SKM-1 treated with dmso at 0.1 percent for 144 hours (cell line): ENCODE measurements around the gene CR1L.
"Not testable (repeated sequence)": the region's sequence is repeated elsewhere in the genome, so short reads cannot be mapped to it uniquely, and the experiment has no call there.

Experiments
- DNase-seq: peaks from one replicate; lab custom pipeline; 2025; ENCODE audit not compliant: unreplicated experiment; lab: John Stamatoyannopoulos, UW

The CR1L gene

GRCh38 chr1:207742850-207743555, 98.1 kb downstream of the CR1L start:
- DNase-seq, result peak; percentile 71

DNA sequence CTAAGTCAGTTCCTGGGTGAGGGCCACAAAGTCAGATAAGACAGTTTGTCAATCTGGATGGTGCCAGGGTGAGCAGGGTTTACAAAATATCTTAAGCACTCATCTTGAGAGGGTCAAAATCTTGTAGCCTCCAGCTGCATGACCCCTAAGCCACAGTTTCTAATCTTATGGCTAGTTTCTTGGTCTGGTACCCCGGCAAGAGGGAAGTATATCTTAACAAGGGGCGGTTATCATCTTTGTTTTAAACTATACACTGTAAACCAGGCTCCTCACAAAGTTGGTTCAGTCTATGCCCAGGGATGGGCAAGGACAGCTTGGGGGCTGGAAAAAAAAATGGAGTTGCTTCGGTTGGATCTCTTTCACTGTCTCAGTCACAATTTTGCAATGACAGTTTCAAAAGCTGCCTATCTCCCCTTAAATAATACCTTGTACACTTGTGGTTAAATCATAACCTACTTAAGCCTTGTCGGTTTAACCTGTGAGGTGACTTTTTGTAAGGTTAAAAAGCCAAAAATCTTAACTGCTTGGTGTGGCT, 99.1 kb downstream of the CR1L start:
- no peak for DNase-seq

GRCh38 chr1:207745285-207745684, 100.4 kb downstream of the CR1L start:
- no peak for DNase-seq

DNA sequence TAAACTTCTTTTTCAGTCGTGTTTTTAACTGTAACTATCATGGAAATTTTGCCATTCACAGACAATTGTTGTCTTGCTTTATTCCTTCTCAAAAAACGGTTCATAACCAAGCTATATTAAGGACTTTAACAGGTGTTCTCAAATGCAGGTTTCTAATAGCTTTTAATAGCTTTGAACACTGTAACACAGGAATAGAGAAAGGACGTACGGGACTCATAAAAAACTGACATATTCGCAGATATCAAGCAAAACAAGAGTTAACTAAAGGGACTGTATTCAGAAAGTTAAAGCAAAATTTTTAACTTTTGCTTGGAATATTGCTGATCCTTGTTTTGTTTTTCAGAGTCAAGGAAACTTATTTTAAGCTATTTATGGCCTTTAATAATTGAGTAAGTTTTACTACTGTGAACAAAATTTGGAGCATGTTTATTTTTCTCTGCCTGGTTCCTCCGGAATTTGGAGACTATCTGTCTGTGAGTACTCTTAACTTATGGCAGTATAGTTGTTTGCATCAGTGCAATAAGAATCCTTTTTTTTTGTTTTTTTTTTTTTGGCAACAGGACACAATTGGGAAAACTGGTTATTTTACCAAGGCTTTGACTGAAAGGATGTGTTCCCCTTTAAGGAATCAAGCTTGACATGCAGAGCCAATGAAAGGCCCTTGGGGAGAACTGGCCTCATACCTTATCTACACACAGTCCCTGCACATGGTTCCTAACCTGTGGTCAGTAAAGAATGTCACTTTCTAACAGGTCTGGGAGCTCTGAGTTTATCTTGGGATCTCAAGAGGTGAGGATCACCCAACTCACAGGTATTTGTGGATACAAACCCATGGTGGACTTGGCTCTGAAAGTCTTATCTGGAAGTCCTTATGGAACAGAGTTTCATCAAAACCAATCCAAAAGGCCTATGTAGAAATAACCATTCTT, 101.2 kb downstream of the CR1L start:
- no peak for DNase-seq

DNA sequence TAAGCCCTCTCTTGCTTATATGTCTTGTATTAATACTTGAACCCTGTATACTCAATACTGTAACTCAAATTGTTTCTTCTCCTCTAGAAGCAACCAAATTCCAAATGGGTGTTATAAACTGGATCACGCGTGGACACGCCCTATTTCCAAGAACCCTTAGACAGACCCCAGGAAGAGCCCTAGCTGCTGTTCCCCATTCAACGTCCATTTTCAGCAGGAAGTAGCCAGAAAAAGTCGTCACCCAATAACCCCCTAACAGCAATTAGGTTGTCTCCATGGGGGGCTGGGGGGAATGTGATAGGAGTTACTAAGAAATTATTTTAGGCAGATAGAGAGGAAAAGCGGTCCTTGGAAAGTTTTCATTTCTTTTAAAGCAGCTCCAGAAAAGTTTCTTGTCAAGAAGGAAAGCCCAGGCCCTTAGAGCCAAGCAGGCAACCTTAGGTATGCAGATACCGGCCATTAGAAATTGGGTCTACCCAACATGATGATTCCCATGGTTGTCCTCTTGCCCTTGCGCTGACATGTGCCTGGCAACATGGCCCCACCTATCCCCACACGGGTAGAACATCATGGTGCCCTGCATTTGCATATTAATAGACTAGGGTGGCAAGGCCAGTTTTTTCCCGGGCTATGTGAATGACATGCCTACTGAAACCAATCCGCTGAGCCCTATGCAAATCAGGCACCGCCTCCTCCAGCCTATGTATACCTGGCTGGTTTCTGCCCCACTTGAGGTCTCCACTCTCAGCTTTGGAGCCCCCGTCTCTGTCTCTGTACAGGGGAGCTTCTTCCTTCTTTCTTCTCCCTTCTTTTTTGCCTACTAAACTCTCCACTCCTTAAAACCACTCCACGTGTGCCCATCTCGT, 102.9 kb downstream of the CR1L start:
- no peak for DNase-seq

DNA sequence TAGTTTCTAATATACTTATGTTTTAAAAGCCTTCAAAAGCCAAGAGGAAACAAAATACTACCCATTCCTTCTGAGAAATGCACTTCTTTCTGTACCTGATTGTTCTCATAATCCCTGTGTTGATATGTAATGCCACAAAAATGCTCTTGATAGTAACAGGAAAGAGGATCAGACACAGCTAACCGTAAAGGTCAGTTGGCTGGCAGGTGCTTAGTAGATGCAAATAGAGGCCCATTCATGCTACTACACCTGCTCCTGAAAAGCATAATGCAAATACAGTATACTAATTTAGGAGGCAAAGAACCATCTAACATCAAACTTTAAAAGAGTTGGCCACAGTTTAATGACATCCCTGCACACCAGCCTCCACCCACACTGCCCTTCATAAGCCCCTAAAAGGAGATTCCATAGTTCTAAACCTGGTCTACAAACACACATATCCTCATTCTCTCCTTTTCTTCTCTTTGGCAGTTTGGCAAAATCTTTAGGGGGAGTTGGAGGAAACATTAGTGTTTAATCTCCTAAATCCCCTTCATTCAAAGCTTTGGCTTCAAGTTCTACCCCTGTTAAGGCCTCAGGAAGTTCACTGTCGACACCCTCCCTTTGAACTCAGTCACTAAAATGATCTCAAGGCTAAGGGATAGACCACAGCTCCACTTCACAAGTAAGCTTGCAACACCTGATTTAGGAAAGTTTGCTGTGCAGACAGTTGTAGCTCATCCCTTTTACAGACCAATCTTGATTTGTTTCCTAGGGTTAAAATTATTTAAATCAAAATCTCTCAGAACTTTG, 104.0 kb downstream of the CR1L start:
- peak; percentile 23 for DNase-seq

GRCh38 chr1:207750631-207751305, 105.8 kb downstream of the CR1L start:
- DNase-seq, result no peak

- not testable (repeated sequence) for DNase-seq
Measured at GRCh38 chr1:207751463-207751789, 106.5 kb downstream of the CR1L start.

- DNase-seq, result peak; percentile 99
Measured at GRCh38 chr1:207751790-207752455, 107.0 kb downstream of the CR1L start, which contains the start of gene CD46. Gene CD46, plus strand, starts transcription at chr1:207752054. Its CDS starts 159 bp downstream, at chr1:207752213.

GRCh38 chr1:207752456-207752998, 107.6 kb downstream of the CR1L start:
- no peak for DNase-seq

- DNase-seq, result no peak
Measured at GRCh38 chr1:207753611-207754010, 108.7 kb downstream of the CR1L start.

GRCh38 chr1:207754011-207754410, 109.1 kb downstream of the CR1L start:
- no peak for DNase-seq

DNA sequence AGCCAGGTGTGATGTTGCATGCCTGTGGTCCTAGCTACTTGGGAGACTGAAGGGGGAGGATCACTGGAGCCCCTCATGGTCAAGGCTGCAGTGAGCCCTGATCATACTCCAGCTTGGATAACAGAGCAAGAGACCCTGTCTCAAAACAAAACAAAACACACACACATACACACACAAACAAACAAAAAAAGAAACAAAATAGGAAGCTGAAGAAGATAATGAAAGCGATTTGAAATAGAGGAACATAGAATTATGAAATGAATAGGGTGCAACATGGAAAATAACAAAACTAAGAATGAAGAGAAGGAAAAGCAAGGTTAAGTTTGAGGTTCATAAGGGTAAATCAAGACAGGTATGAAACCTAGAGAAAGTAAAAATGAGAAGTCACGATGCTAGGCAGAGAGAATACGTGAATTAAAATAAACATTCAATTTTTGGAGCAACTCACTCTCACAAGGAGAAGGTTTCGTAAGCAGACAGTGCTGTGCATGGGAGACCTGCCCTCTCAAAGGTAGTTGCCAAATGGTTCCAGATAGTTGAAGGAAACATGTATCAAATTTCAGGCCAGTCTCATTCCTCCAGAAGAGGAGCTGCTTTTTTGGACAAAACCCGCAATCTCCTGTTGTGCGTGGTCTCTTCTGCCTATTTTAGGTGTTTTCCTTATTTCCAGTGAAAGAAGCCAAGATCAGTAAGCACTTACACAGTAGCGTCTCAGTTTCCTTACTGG, 110.2 kb downstream of the CR1L start:
- peak; percentile 75 for DNase-seq

DNA sequence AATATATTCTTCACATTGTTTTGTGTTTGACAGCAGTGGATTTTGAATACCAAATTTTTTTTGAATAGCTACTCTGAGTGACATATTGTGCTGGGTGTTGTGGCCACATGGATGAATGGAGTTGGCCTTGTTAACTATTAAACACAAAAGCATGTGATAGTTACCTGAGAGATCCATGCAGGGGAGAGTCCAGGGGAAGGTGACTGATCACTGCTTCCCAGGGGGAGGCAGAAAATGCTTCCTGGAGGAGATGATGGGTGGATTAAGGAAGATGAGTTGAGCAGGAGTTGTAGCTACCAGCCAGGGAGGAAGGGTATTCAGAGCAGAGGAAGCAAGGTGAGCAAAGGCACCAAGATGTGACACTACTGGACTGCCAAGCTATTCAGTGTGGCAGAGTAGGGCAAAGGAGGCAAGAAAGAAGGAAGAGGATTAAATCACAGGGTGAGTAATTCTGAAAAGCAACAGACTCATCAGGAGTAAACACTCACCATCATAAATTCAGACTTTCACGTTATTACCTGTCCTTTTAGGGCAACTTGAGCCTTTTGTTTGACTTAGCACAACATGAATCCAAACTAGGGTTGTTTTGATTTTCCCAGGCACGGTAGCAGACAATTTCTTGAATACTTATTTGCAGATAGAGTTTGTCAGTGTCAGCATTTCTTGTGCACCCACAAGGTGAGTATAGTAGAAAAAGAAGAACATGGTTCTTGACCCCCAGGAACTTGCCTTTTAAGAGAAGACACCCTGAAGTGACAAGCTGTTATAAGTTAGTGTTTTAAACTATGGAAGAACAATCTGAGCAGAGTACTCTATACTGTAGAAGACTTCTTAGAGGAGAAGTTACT, 111.1 kb downstream of the CR1L start:
- DNase-seq, result no peak

- DNase-seq, result no peak
Measured at GRCh38 chr1:207762622-207763021, 117.7 kb downstream of the CR1L start.

GRCh38 chr1:207763091-207763490, 118.2 kb downstream of the CR1L start:
- no peak for DNase-seq

DNA sequence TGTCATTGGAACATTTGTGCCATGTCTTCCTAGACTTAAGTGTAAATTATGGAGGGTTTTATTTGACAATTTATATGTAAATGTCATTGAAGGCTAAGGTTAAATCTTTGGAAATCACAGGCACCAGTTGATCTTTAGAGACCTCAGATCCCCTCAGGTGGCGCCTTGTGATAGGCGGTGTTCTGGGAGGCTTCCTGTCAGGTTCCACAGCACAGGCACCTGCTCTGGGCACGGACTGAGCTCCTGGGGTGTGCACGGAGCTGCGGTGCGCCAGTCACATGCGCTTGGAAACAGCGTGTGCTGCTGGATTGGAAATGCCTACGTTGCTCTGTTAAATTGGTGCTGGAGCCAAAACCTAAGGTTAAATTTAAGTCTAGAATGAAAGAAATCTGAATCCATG, 119.0 kb downstream of the CR1L start:
- DNase-seq, result no peak
